T-helper 1 cell treated with Interleukin-12 subunit alpha and Interleukin-12 subunit beta and Interleukin-4 antibody, amounts not matched to agents 30 ng/mL and 1 ng/mL, for 36 hours (primary cell): Measurements from ENCODE around the gene MON1B. TPM values are rescaled to one million over a fixed set of nuclear protein-coding genes. Genes with fewer than 3 reads are reported as not detected.

Experiments used
- intact Hi-C: fragments of 100-400 bp; cut with micrococcal nuclease; formaldehyde crosslinking; loops from one replicate; pipeline ENCODE4 v1.15.1; 2024
- total RNA-seq: library from RNA; stranded (reverse); gene quantifications from 2 replicates; pipeline ENCODE4 v1.2.3, GENCODE V29; 2022

Gene MON1B
- total RNA-seq, 1 donor from 2014 or later = 81.9 TPM

DNA sequence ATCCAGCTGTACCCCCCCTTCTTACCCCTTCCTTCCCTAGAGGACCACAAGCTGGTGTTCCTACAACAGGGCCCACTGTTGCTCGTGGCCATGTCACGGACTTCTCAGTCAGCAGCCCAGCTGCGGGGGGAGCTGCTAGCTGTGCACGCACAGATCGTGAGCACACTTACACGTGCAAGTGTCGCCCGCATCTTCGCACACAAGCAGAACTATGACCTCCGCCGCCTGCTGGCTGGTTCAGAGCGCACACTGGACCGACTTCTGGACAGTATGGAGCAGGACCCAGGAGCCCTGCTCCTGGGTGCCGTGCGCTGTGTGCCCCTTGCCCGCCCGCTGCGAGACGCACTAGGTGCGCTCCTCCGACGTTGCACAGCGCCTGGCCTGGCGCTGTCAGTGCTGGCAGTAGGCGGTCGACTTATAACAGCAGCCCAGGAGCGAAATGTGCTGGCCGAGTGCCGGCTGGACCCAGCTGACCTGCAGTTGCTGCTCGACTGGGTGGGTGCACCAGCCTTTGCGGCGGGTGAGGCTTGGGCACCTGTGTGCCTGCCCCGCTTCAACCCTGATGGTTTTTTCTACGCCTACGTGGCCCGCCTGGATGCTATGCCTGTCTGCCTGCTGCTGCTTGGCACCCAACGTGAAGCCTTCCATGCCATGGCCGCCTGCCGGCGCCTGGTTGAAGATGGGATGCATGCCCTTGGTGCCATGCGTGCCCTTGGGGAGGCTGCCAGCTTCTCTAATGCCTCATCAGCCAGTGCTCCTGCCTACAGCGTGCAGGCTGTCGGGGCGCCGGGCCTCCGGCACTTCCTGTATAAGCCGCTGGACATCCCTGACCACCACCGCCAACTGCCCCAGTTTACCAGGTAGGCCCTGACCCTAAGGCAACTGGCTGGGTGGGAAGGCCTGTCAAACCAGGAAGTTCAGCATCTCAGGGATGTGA, 3.6 kb downstream of the MON1B start:
- intact Hi-C loops = no loop called here

GRCh38 chr16:77195411-77195810, 4.4 kb downstream of the MON1B start:
- intact Hi-C loops = no loop called here

DNA sequence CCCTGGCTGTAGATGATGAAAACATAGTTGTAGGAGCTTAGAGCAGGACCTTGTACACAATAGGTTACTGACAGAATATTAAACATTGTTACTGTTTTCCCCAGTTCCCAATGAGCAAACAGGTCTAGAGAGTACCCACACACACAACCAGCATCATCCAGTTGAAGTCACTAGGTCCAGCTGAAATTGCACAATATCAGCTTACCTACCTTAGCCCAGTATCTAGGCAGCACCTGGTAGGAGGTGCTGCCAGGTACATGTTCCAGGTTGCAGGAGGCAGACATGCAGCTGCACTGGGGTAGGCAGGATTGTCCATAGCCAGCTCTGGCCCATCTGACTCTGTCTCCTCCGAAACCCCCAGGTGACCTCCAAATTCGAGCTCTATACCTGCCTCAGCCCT, 6.8 kb downstream of the MON1B start:
- intact Hi-C loops = no loop called here

DNA sequence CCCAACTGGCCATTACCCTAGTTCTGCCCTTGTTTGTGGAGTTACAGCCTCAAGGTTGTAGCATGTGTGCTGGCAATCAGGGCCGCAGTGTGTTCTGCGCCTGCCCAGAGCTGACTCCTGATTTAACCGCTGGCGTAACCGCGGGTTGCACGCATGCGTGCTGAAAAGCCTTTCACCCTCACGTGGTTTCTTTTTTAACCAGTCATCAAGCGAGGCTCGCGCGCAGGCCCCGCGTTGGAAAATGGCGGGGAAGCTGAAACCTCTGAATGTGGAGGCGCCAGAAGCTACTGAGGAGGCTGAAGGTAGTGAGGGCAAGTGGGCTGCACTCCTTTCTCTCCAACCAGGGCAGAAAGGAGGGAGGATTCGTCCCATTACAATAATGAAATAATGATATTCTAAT, 8.2 kb downstream of the MON1B start, which contains the start of gene SYCE1L:
Gene SYCE1L (plus strand): TSS at position 198 of the 400 bp plus-strand sequence. CDS start 44 bp downstream, at position 242.
- intact Hi-C loops = no loop called here

GRCh38 chr16:77206533-77206932, 15.5 kb downstream of the MON1B start:
- intact Hi-C loops = no loop called here

- intact Hi-C loops = no loop called here
Measured at GRCh38 chr16:77207030-77207429, 16.0 kb downstream of the MON1B start.

- intact Hi-C loops = no loop called here
Measured at GRCh38 chr16:77208382-77208781, 17.4 kb downstream of the MON1B start.

- intact Hi-C loops = loop anchor here (1.0 kb wide), 4 partner anchors 21 to 1564 kb away; partner anchors contain the start of genes MON1B, NUDT7 and WWOX
Measured at GRCh38 chr16:77211880-77212740, 21.1 kb downstream of the MON1B start.

GRCh38 chr16:77212741-77213541, 22.0 kb downstream of the MON1B start:
- intact Hi-C loops = loop anchor here (1.0 kb wide), 7 partner anchors 10 to 1696 kb away; partner anchors contain the start of genes MON1B, NUDT7 and WWOX

- intact Hi-C loops = loop anchor here (1.0 kb wide), 3 partner anchors 10 to 1696 kb away; no protein-coding TSS in a partner anchor
Measured at GRCh38 chr16:77213542-77214106, 22.6 kb downstream of the MON1B start.

DNA sequence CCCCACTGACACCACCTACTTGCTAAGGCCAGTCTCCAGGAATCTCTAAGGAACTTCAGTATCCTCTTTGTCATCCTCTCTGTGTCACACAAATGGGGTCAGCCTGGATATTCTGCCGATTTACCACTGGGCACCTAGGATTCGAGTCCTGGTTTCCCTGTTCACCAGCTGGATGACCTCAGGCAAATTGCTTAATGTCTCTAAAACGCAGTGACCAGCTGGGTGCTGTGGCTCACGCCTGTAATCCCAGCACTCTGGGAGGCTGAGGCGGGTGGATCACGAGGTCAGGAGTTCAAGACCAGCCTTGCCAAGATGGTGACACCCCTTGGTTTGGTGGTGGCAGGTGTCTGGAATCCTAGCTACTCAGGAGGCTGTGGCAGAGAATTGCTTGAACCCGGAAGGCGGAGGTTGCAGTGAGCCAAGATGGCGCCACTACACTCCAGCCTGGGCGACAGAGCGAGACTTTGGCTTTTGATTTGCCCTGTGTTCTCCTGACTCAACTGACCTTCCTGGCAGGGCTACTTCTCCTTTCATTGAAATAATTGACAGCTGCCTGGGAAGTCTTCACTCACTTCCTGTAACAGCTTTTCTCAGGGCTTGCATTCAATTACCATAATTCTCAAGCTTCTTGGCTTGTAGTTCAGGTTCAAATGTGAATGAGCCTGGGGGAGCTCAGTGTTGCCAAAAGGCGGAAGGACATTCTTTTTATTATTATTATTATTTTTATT, 23.6 kb downstream of the MON1B start:
- intact Hi-C loops = no loop called here

DNA sequence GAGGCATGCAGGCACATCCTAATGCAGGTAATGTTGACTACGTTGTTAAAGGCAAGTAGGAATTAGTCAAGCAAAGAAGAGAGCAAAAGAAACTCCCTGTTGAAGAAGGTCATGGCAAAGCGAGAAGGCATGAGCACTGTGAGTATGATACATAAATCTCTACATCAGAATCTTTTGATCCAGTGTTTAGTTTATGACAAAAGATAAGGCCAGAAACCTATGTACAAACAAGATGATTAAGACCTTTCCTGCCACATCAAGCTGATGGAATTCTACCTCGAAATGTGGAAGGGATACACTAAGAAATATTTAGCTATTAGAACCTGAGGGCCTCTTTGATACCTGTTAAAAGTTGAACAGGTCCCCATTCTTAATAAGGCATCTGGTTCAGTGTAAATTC, 28.4 kb downstream of the MON1B start:
- intact Hi-C loops = no loop called here

DNA sequence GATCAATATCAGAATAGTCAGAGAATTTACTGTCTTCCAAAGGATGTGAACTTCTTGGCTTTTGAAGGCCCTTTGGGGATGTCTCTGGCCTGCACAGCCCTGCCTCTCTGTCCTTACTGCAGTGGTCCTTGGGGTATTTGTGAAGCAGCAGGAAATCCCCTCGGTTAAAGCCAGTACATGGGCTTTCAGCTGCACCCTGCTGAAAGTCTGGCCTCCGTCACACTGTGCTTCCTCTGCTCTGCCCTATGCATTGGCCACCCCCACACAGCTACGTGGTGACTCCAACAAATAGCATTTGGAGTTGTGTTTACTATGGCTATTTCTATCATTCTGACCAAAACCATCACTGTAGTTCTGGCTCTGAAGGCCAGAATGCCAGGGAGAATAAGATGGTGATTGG, 29.4 kb downstream of the MON1B start:
- intact Hi-C loops = no loop called here

- intact Hi-C loops = no loop called here
Measured at GRCh38 chr16:77221482-77221881, 30.5 kb downstream of the MON1B start.

DNA sequence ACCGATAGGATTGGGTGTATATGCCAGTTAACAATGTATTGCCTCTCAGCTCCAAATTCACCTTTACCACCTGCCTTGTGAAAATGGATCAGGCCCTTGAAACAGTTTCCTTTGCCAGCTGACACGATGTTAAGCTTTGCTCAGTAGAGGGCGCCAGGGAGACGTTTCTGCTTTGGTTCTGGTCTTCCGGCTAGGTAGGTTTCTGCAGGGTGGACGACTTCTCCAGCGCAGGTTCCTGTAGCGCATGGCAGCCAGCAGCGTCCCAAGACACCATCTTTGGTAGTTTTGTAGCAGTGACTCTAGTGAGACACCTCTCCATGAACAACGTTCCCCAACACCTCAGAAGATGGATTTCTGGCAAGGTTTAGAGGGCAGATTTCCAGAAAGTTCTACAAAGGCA, 32.2 kb downstream of the MON1B start:
- intact Hi-C loops = loop anchor here (1.0 kb wide), 1 partner anchor 10 kb away; no protein-coding TSS in a partner anchor

- intact Hi-C loops = no loop called here
Measured at GRCh38 chr16:77225182-77225581, 34.2 kb downstream of the MON1B start.

- intact Hi-C loops = no loop called here
Measured at GRCh38 chr16:77227745-77228144, 36.8 kb downstream of the MON1B start.

DNA sequence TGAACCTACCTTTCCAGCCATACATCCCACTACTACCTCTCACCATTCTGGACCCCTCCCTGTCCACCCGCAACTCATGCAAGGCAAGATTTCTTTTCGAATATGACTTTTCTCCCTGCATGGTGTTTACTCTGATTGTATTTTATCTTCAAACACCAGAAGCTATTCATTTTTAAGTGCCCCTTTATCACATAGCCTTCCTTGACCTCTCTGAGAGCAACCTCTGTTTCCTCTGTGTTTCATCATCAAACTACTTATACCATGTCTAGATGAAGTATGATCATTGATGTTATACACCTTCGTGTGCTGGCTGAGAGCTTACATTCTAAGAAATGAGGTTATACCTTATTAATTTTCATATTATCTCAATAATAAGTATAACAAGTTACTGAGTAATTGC, 40.1 kb downstream of the MON1B start:
- intact Hi-C loops = no loop called here

DNA sequence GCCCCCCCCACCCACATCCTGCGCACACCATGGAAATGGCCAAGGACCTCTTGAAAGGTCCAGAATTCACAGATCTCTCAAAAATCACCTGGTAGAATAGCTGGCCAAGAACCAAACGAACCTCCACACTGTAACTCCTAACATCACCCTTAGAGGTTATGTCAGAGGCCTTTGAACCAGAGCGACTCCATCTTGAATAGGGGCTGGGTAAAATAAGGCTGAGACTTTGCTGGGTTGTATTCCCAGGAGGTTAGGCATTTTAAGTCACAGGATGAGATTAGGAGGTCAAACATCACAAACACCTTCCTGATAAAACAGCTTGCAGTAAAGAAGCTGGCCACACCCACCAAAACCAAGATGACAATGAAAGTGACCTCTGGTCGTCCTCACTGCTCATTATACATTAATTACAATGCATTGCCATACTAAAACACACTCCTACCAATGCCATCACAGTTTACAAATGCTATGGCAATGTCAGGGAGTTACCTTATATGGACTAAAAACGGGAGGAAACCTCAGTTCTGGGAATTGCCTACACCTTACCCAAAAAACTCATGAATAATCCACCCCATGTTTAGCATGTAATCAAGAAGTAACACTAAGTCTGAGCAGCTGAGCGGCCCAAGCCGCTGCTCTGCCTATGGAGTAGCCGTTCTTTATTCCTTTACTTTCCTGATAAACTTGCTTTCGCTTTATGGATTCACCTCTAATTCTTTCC, 43.0 kb downstream of the MON1B start:
- intact Hi-C loops = no loop called here
